GM23338 (cell line): Measurements from ENCODE around the gene RPN2. TPM values are rescaled to one million over a fixed set of nuclear protein-coding genes. Genes with fewer than 3 reads are reported as not detected.

ENCODE experiments used
- ATAC-seq: fragments of 200-7000 bp; cut with Tn5 transposase; 3 replicates; pipeline ENCODE4 v1.9.1; 2020
- DNase-seq: peaks from one replicate; pipeline ENCODE4 v3.0.0-alpha.2; 2015; ENCODE audit warnings: low spot score
- H2AFZ ChIP-seq: fragments of 200-600 bp; sonication (generic); 2 replicates; pipeline ENCODE4 v1.8.0; 2016; ENCODE audit warnings: antibody characterized with exemption, mild to moderate bottlenecking, moderate library complexity
- H3F3A ChIP-seq: fragments of 200-600 bp; sonication (generic); replicated peaks from 2 replicates; pipeline ENCODE4 v1.8.0; 2017; ENCODE audit warnings: antibody characterized with exemption, mixed run types, low read depth
- H3K27ac ChIP-seq: fragments of 200-600 bp; sonication (generic); 2 replicates; pipeline ENCODE4 v1.6.1; 2016; ENCODE audit warnings: low read depth
- H3K27me3 ChIP-seq: fragments of 200-600 bp; sonication (generic); 2 replicates; pipeline ENCODE4 v1.8.0; 2016; ENCODE audit warnings: mild to moderate bottlenecking, mixed run types, moderate library complexity; ENCODE audit not compliant: insufficient read depth
- H3K36me3 ChIP-seq: fragments of 200-600 bp; sonication (generic); 2 replicates; pipeline ENCODE4 v1.8.0; 2016; ENCODE audit warnings: mild to moderate bottlenecking; ENCODE audit not compliant: insufficient read depth
- H3K4me1 ChIP-seq: fragments of 200-600 bp; sonication (generic); 2 replicates; pipeline ENCODE4 v1.8.0; 2016; ENCODE audit warnings: mild to moderate bottlenecking, moderate library complexity; ENCODE audit not compliant: insufficient read depth
- H3K4me2 ChIP-seq: fragments of 200-600 bp; sonication (generic); 2 replicates; pipeline ENCODE4 v1.7.1; 2017; ENCODE audit warnings: mixed run types
- H3K4me3 ChIP-seq: fragments of 200-600 bp; sonication (generic); 2 replicates; pipeline ENCODE4 v1.6.1; 2016; ENCODE audit warnings: mixed run types
- H3K79me2 ChIP-seq: fragments of 200-600 bp; sonication (generic); replicated peaks from 2 replicates; pipeline ENCODE4 v1.8.0; 2017; ENCODE audit warnings: mild to moderate bottlenecking; ENCODE audit not compliant: insufficient read depth
- H3K9me2 ChIP-seq: fragments of 200-600 bp; sonication (generic); 2 replicates; pipeline ENCODE4 v1.8.0; 2017; ENCODE audit not compliant: insufficient read depth
- H4K20me1 ChIP-seq: fragments of 200-600 bp; sonication (generic); replicated peaks from 2 replicates; pipeline ENCODE4 v1.8.0; 2017; ENCODE audit warnings: mild to moderate bottlenecking; ENCODE audit not compliant: insufficient read depth
- H3K27ac Mint-ChIP-seq: 2 replicates; pipeline ENCODE4 v1.8.0; 2020; ENCODE audit warnings: inconsistent platforms, mild to moderate bottlenecking, moderate library complexity, mixed read lengths
- H3K27me3 Mint-ChIP-seq: 3 replicates; pipeline ENCODE4 v1.8.0; 2022; ENCODE audit warnings: low read depth, mild to moderate bottlenecking, moderate library complexity, mixed read lengths, inconsistent platforms; ENCODE audit not compliant: insufficient read depth, poor library complexity
- H3K36me3 Mint-ChIP-seq: 3 replicates; pipeline ENCODE4 v1.8.0; 2021; ENCODE audit warnings: low read depth, mild to moderate bottlenecking, inconsistent platforms, moderate library complexity, mixed read lengths
- H3K4me1 Mint-ChIP-seq: 3 replicates; pipeline ENCODE4 v1.8.0; 2020; ENCODE audit warnings: mild to moderate bottlenecking, inconsistent platforms, mixed read lengths
- H3K4me3 Mint-ChIP-seq: 3 replicates; pipeline ENCODE4 v1.8.0; 2021; ENCODE audit warnings: moderate library complexity, mild to moderate bottlenecking, inconsistent platforms, mixed read lengths
- H3K9me3 Mint-ChIP-seq: 3 replicates; pipeline ENCODE4 v1.8.0; 2020; ENCODE audit warnings: moderate library complexity, mild to moderate bottlenecking, inconsistent platforms, mixed read lengths
- EZH2 ChIP-seq: fragments of 200-600 bp; sonication (generic); IDR thresholded peaks from one replicate; pipeline ENCODE4 v1.8.0; 2017; ENCODE audit warnings: antibody characterized with exemption, mild to moderate bottlenecking, low read depth; ENCODE audit not compliant: unreplicated experiment
- JUNB ChIP-seq: IDR thresholded peaks from one replicate; pipeline ENCODE4 v1.6.1; 2016; ENCODE audit warnings: antibody characterized with exemption; ENCODE audit not compliant: unreplicated experiment
- ZNF331 ChIP-seq: fragments of 250-450 bp; sonication (Bioruptor Pico); IDR thresholded peaks from 2 replicates; pipeline ENCODE4 v1.5.0; 2020; ENCODE audit warnings: low read depth, mild to moderate bottlenecking, moderate library complexity
- polyA plus RNA-seq: library from polyadenylated mRNA; unstranded; fragments of >200 nt; fragmentation: Nextera tagmentation; extraction: Ambion mirVana; gene quantifications from 2 replicates; pipeline ENCODE4 v1.2.1, GENCODE V29; 2016
- total RNA-seq: library from RNA; depleted of rRNA; stranded (reverse); fragments of >200 nt; shearing (Covaris generic); gene quantifications from 2 replicates; pipeline ENCODE4 v1.2.3, GENCODE V29; 2014
- TF ChIP-seq, protein P1 (sequence below), 2 experiments: fragments of 200-600 bp in 1 of 2; sonication (generic) in 1 of 2; conservative IDR thresholded peaks; 2 replicates each; pipeline versions ENCODE4 v1.5.1 to v1.6.1; 2016 to 2017; ENCODE audit warnings: antibody characterized with exemption in 2 of 2, low read depth in 2 of 2, mild to moderate bottlenecking in 2 of 2, moderate library complexity in 1 of 2
- TF ChIP-seq, protein P2 (sequence below): fragments of 250-450 bp; sonication (Bioruptor Pico); IDR thresholded peaks from 2 replicates; pipeline ENCODE4 v1.5.0; 2020; ENCODE audit warnings: mild to moderate bottlenecking, moderate library complexity

Gene RPN2
- total and polyA plus RNA-seq, 2 experiments from 2014 or later = 244 to 302 TPM

- TF ChIP-seq, protein P1, sequence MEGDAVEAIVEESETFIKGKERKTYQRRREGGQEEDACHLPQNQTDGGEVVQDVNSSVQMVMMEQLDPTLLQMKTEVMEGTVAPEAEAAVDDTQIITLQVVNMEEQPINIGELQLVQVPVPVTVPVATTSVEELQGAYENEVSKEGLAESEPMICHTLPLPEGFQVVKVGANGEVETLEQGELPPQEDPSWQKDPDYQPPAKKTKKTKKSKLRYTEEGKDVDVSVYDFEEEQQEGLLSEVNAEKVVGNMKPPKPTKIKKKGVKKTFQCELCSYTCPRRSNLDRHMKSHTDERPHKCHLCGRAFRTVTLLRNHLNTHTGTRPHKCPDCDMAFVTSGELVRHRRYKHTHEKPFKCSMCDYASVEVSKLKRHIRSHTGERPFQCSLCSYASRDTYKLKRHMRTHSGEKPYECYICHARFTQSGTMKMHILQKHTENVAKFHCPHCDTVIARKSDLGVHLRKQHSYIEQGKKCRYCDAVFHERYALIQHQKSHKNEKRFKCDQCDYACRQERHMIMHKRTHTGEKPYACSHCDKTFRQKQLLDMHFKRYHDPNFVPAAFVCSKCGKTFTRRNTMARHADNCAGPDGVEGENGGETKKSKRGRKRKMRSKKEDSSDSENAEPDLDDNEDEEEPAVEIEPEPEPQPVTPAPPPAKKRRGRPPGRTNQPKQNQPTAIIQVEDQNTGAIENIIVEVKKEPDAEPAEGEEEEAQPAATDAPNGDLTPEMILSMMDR (conservative IDR thresholded peaks at IDR 0.05; ENCODE audit: low read depth in 2 of 2) = no peak
- H3K27me3 ChIP-seq = no peaks in the 10 kb centered on the region
- peaks cover 7% of the 10 kb centered on the region for H3K4me1 ChIP-seq
- no peaks in the 10 kb centered on the region for H3K9me3 Mint-ChIP-seq
- peaks cover 82% of the 10 kb centered on the region for H3K36me3 ChIP-seq
- H3K27me3 Mint-ChIP-seq = no peaks in the 10 kb centered on the region
- H3F3A ChIP-seq = no peaks in the 10 kb centered on the region
- ATAC-seq (no peak), DNase-seq (no peak)
- H3K9me2 ChIP-seq = no peaks in the 10 kb centered on the region
- H3K4me3 ChIP-seq = no peak overlapping the region
- peaks cover 93% of the 10 kb centered on the region for H3K36me3 Mint-ChIP-seq
- H3K27ac ChIP-seq = no peak overlapping the region
- peaks cover 19% of the 10 kb centered on the region for H4K20me1 ChIP-seq
- no peak overlapping the region for H2AFZ ChIP-seq
- H3K79me2 ChIP-seq = no peaks in the 10 kb centered on the region
- H3K27ac Mint-ChIP-seq = no peak overlapping the region
- H3K4me2 ChIP-seq = no peak overlapping the region
- H3K4me1 Mint-ChIP-seq = peaks cover 9% of the 10 kb centered on the region
- no peak overlapping the region for H3K4me3 Mint-ChIP-seq
Measured at GRCh38 chr20:37235065-37235464, 55.9 kb downstream of the RPN2 start.

- no peak overlapping the region for H2AFZ ChIP-seq
- H3F3A ChIP-seq = no peaks in the 10 kb centered on the region
- Mint-ChIP-seq H3K36me3 (peaks cover 93% of the 10 kb centered on the region), H3K27me3 (no peaks in the 10 kb centered on the region), H3K4me1 (no peaks in the 10 kb centered on the region), H3K27ac (no peak overlapping the region), H3K4me3 (no peak overlapping the region), H3K9me3 (no peaks in the 10 kb centered on the region)
- ATAC-seq (no peak), DNase-seq (no peak)
- no peaks in the 10 kb centered on the region for H3K79me2 ChIP-seq
- no peak overlapping the region for H3K4me2 ChIP-seq
- peaks cover 15% of the 10 kb centered on the region for H4K20me1 ChIP-seq
- no peaks in the 10 kb centered on the region for H3K9me2 ChIP-seq
- H3K27me3 ChIP-seq = no peaks in the 10 kb centered on the region
- no peak overlapping the region for H3K27ac ChIP-seq
- H3K36me3 ChIP-seq = peaks cover 77% of the 10 kb centered on the region
- TF ChIP-seq ZNF331 (CRISPR knock-in tag) (no peak), JUNB (no peak), EZH2 (no peak)
- TF ChIP-seq, protein P2, sequence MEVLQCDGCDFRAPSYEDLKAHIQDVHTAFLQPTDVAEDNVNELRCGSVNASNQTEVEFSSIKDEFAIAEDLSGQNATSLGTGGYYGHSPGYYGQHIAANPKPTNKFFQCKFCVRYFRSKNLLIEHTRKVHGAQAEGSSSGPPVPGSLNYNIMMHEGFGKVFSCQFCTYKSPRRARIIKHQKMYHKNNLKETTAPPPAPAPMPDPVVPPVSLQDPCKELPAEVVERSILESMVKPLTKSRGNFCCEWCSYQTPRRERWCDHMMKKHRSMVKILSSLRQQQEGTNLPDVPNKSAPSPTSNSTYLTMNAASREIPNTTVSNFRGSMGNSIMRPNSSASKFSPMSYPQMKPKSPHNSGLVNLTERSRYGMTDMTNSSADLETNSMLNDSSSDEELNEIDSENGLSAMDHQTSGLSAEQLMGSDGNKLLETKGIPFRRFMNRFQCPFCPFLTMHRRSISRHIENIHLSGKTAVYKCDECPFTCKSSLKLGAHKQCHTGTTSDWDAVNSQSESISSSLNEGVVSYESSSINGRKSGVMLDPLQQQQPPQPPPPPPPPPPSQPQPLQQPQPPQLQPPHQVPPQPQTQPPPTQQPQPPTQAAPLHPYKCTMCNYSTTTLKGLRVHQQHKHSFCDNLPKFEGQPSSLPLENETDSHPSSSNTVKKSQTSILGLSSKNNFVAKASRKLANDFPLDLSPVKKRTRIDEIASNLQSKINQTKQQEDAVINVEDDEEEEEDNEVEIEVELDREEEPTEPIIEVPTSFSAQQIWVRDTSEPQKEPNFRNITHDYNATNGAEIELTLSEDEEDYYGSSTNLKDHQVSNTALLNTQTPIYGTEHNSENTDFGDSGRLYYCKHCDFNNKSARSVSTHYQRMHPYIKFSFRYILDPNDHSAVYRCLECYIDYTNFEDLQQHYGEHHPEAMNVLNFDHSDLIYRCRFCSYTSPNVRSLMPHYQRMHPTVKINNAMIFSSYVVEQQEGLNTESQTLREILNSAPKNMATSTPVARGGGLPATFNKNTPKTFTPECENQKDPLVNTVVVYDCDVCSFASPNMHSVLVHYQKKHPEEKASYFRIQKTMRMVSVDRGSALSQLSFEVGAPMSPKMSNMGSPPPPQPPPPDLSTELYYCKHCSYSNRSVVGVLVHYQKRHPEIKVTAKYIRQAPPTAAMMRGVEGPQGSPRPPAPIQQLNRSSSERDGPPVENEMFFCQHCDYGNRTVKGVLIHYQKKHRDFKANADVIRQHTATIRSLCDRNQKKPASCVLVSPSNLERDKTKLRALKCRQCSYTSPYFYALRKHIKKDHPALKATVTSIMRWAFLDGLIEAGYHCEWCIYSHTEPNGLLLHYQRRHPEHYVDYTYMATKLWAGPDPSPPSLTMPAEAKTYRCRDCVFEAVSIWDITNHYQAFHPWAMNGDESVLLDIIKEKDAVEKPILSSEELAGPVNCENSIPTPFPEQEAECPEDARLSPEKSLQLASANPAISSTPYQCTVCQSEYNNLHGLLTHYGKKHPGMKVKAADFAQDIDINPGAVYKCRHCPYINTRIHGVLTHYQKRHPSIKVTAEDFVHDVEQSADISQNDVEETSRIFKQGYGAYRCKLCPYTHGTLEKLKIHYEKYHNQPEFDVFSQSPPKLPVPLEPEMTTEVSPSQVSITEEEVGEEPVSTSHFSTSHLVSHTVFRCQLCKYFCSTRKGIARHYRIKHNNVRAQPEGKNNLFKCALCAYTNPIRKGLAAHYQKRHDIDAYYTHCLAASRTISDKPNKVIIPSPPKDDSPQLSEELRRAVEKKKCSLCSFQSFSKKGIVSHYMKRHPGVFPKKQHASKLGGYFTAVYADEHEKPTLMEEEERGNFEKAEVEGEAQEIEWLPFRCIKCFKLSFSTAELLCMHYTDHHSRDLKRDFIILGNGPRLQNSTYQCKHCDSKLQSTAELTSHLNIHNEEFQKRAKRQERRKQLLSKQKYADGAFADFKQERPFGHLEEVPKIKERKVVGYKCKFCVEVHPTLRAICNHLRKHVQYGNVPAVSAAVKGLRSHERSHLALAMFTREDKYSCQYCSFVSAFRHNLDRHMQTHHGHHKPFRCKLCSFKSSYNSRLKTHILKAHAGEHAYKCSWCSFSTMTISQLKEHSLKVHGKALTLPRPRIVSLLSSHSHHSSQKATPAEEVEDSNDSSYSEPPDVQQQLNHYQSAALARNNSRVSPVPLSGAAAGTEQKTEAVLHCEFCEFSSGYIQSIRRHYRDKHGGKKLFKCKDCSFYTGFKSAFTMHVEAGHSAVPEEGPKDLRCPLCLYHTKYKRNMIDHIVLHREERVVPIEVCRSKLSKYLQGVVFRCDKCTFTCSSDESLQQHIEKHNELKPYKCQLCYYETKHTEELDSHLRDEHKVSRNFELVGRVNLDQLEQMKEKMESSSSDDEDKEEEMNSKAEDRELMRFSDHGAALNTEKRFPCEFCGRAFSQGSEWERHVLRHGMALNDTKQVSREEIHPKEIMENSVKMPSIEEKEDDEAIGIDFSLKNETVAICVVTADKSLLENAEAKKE = no peak
- no peak overlapping the region for H3K4me3 ChIP-seq
- H3K4me1 ChIP-seq = no peaks in the 10 kb centered on the region
Measured at GRCh38 chr20:37236462-37236861, 57.3 kb downstream of the RPN2 start.
